Transverse colon (tissue), 3 donors: ENCODE data around the gene TARBP2.

Experiments
- CTCF ChIP-seq, 5 experiments: fragments of 200-600 bp in 3 of 5; fragments of 450-650 bp in 2 of 5; sonication (generic) in 3 of 5; IDR thresholded peaks; 1 replicate in 2 of 5; 2 replicates in 3 of 5; pipeline ENCODE4 v1.5.1; 2016 to 2017; ENCODE audit warnings: antibody characterized with exemption in 5 of 5, inconsistent platforms in 3 of 5, mild to moderate bottlenecking in 2 of 5, moderate library complexity in 1 of 5
- POLR2A ChIP-seq: fragments of 450-650 bp; IDR thresholded peaks from one replicate; pipeline ENCODE4 v1.6.1; 2016; ENCODE audit warnings: antibody characterized with exemption, mild to moderate bottlenecking, moderate library complexity

GRCh38 chr12:53508534-53509170 lies 7.6 kb downstream of the TARBP2 start:
- TF ChIP-seq CTCF (IDR thresholded peaks at IDR 0.05), result peak; percentile 87 to 96 (median 91)
- no peak for TF ChIP-seq POLR2A
